Activated CD8-positive, alpha-beta T cell treated with anti-CD3 and anti-CD28 coated beads for 36 hours (primary cell): ENCODE results near the gene TLX1. TPM values are rescaled to one million over a fixed set of nuclear protein-coding genes. Genes with fewer than 3 reads are reported as not detected.

Experiments
- ATAC-seq: fragments of 200-7000 bp; cut with Tn5 transposase; one replicate; pipeline ENCODE4 v1.10.0; 2021; ENCODE audit warnings: mild to moderate bottlenecking, moderate library complexity
- CTCF ChIA-PET: fragments of 350-600 bp; sonication (Branson Sonifier 250); formaldehyde crosslinking; loops from one replicate; lab custom pipeline; 2021; ENCODE audit warnings: antibody characterized with exemption; lab: Charles Lee
- POLR2A ChIA-PET: fragments of 350-600 bp; sonication (Branson Sonifier 250); formaldehyde crosslinking; loops from one replicate; lab custom pipeline; 2021; ENCODE audit warnings: antibody characterized with exemption; lab: Charles Lee
- DNase-seq: peaks from one replicate; pipeline ENCODE4 v3.0.0-alpha.2; 2020
- H3K27ac Mint-ChIP-seq: one replicate; pipeline ENCODE4 v1.8.0; 2021; ENCODE audit warnings: mild to moderate bottlenecking, mixed read lengths
- H3K27me3 Mint-ChIP-seq: one replicate; pipeline ENCODE4 v1.8.0; 2021; ENCODE audit warnings: mixed read lengths
- H3K36me3 Mint-ChIP-seq: one replicate; pipeline ENCODE4 v1.8.0; 2021; ENCODE audit warnings: low read depth, mixed read lengths
- H3K4me1 Mint-ChIP-seq: one replicate; pipeline ENCODE4 v1.8.0; 2021; ENCODE audit warnings: low read depth, mixed read lengths
- H3K4me3 Mint-ChIP-seq: one replicate; pipeline ENCODE4 v1.8.0; 2021; ENCODE audit warnings: mild to moderate bottlenecking, moderate library complexity, mixed read lengths
- H3K9me3 Mint-ChIP-seq: one replicate; pipeline ENCODE4 v1.8.0; 2021; ENCODE audit warnings: mixed read lengths
- intact Hi-C: fragments of 100-400 bp; cut with micrococcal nuclease; formaldehyde crosslinking; loops from one replicate; pipeline ENCODE4 v1.10.0; 2022
- total RNA-seq, 2 experiments: library from RNA; stranded (reverse); gene quantifications; one replicate each; pipeline ENCODE4 v1.2.3, GENCODE V29; 2021
- TF ChIP-seq, protein P1 (sequence below): fragments of 200-600 bp; IDR thresholded peaks from one replicate; pipeline ENCODE4 v1.8.0; 2022; ENCODE audit warnings: antibody characterized with exemption, mild to moderate bottlenecking

The TLX1 gene
- total RNA-seq, 2 experiments from 2014 or later: not detected

DNA sequence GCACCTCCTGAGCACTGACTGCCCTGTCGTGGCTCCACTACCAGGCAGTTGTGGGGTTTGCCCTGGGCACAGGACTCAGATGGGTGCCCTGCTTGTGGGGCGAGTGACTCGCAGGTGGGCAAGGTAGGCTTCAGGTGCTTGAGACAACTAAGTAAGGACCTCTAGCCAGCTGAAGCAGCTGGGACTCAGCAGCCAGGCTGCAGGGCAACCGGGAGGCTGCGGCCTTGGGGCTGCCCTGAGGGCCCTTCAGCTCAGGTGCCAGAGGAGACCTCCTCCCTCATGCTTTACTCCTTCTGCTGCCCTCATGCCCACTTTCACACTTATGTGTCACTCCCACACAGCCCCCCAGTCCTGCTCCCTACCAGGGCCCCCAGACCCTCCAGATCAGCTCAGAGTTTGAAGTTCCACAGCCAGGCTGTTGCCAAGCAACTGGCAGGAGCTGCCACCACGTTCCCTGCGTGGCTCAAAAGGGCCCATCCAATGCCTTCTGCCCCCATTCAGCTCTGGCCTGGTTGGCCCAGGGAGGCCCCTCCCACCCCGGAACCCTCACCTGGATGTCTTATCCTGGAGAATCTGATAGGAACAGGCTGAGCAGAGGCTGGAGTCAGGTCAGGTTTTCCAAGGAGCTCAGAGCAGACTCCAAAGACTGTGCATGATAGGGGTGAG is 10.0 kb downstream of the TLX1 start:
- CTCF ChIA-PET: interaction anchor here (0.9 to 13.6 kb wide), 32 partner anchors 8 to 127 kb away, joined by 3 to 507 read pairs (median 11); partner anchors contain the start of genes KAZALD1, LBX1, PDZD7 and SFXN3
- DNase-seq (no peak), ATAC-seq (no peak)
- no peaks in the 10 kb centered on the region for H3K9me3 Mint-ChIP-seq
- no peaks in the 10 kb centered on the region for H3K36me3 Mint-ChIP-seq
- H3K4me1 Mint-ChIP-seq: peaks cover 14% of the 10 kb centered on the region
- intact Hi-C loops: no loop called here
- H3K4me3 Mint-ChIP-seq: no peak overlapping the region
- peaks cover 81% of the 10 kb centered on the region for H3K27me3 Mint-ChIP-seq
- no peak overlapping the region for H3K27ac Mint-ChIP-seq
- TF ChIP-seq, protein P1, sequence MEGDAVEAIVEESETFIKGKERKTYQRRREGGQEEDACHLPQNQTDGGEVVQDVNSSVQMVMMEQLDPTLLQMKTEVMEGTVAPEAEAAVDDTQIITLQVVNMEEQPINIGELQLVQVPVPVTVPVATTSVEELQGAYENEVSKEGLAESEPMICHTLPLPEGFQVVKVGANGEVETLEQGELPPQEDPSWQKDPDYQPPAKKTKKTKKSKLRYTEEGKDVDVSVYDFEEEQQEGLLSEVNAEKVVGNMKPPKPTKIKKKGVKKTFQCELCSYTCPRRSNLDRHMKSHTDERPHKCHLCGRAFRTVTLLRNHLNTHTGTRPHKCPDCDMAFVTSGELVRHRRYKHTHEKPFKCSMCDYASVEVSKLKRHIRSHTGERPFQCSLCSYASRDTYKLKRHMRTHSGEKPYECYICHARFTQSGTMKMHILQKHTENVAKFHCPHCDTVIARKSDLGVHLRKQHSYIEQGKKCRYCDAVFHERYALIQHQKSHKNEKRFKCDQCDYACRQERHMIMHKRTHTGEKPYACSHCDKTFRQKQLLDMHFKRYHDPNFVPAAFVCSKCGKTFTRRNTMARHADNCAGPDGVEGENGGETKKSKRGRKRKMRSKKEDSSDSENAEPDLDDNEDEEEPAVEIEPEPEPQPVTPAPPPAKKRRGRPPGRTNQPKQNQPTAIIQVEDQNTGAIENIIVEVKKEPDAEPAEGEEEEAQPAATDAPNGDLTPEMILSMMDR: no peak
- POLR2A ChIA-PET: interaction anchor here (1.1 to 2.3 kb wide), 3 partner anchors 9 to 76 kb away, joined by 3 to 5 read pairs (median 3); no protein-coding TSS in a partner anchor

DNA sequence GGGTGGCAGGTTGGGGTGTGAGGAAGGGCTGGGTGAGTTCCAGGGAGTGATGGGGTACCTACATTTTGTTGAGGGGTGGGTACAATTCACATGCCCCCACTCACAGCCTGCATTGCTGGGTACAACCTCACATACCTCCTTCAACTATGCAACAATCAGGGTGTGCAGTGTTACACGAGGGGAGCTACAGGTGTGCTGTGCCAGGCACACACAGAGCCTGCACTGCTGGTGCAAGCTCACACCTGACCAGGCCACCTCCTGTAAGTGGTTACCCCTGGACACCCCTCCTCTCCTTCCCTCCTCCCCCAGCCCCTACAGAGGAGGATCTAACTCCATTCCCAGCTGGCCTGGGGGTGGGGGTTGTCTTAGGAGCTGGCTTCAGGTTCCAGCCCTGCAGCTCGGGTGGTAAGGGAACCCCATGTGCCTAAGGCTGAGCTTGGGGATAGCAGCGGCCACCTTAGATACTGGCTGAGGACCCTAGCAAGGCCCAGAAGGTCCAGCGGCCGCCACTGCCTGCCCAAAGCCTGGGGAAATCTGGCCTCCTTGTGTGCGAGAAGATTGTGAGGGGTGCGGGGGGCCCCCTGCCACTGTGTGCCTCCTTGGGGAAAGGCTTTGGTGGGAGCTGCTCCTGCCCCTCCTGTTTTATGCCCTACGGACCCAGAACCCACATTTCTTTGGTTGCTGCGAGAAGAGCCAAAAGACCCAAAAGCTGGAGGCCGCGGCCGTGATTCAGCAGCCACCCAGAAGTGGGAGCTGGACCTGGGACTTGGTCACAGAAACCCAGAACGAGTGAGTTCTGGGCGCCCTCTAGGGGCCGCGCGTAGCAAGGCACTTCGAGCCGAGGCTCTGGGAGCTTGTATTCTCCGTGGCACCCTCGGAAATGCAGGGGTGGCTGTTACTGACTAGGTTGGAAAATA is 10.8 kb downstream of the TLX1 start:
- Mint-ChIP-seq H3K4me1 (peaks cover 14% of the 10 kb centered on the region), H3K36me3 (no peaks in the 10 kb centered on the region), H3K27me3 (peaks cover 81% of the 10 kb centered on the region), H3K27ac (no peak overlapping the region), H3K9me3 (no peaks in the 10 kb centered on the region), H3K4me3 (no peak overlapping the region)
- intact Hi-C loops: loop anchor here (1.0 kb wide), 1 partner anchor 47 kb away; no protein-coding TSS in a partner anchor
- ChIA-PET POLR2A (interaction anchor here (1.2 to 2.3 kb wide), 2 partner anchors 10 to 77 kb away, joined by 3 to 5 read pairs; no protein-coding TSS in a partner anchor), CTCF (interaction anchor here (0.6 to 13.6 kb wide), 60 partner anchors 9 to 699 kb away, joined by 3 to 507 read pairs (median 5); partner anchors contain the start of genes KAZALD1, LBX1, PAX2 and PDZD7)
- peak; percentile 89 for DNase-seq
- TF ChIP-seq, protein P1: peak; percentile 99
- peak; percentile 93 for ATAC-seq

DNA sequence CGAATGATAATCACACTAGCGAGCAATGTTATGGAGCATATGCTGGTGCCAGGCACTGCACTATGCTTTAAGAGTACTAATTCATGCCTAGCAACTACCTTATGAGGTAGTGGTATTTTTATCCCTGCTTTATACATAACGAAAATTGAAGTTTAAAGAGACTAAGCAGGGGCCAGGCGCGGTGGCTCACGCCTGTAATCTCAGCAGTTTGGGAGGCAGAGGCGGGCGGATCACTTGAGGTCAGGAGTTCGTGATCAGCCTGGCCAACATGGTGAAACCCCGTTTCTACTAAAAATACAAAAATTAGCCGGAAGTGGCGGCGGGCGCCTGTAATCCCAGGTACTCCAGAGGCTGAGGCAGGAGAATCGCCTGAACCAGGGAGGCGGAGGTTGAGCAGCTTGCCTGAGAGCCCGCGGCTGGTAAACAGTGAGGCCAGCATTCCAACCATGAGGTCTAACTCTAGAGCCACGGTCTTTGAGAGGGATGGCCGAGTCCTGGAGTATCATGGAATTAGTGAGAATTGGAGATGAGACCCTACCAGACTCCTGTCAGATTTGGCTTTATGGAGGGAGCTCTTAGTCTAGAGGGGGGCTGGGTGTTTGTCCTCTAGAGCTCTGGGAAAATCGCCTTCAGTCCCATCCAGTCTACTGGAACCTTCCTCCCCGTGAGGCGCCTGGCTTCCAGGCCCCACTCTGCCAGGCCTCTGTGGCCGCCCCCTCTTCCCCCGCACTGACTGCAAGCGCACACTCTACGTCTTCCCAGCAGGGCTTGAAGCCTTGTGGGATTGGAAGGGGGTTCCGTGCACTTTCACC is 11.6 kb downstream of the TLX1 start:
- ChIA-PET POLR2A (interaction anchor here (2.3 kb wide), 1 partner anchor 78 kb away, joined by 5 read pairs; no protein-coding TSS in a partner anchor), CTCF (interaction anchor here (0.5 to 13.6 kb wide), 59 partner anchors 9 to 698 kb away, joined by 3 to 507 read pairs (median 5); partner anchors contain the start of genes KAZALD1, LBX1, PAX2 and PDZD7)
- Mint-ChIP-seq H3K4me3 (no peak overlapping the region), H3K4me1 (peaks cover 14% of the 10 kb centered on the region), H3K36me3 (no peaks in the 10 kb centered on the region), H3K27me3 (peaks cover 84% of the 10 kb centered on the region), H3K27ac (no peak overlapping the region), H3K9me3 (no peaks in the 10 kb centered on the region)
- ATAC-seq (no peak), DNase-seq (no peak)
- TF ChIP-seq, protein P1: no peak
- intact Hi-C loops: loop anchor here (1.0 kb wide), 1 partner anchor 47 kb away; no protein-coding TSS in a partner anchor

DNA sequence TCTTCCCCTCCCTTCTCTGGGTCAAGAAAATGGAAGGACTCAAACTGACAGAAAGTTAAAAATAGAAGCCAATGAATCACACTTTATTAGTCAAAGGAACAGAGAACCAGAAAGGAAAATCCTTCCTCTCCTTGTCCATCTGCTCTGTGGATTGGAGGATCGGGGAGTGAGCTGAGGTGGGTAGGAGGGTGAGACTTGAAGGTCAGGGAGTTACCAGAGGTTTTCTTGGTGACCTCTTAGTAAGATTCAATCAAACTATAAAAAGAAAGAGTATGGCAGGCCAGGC is 12.2 kb downstream of the TLX1 start:
- peaks cover 82% of the 10 kb centered on the region for H3K27me3 Mint-ChIP-seq
- DNase-seq (no peak), ATAC-seq (no peak)
- no peaks in the 10 kb centered on the region for H3K36me3 Mint-ChIP-seq
- no peaks in the 10 kb centered on the region for H3K9me3 Mint-ChIP-seq
- H3K4me1 Mint-ChIP-seq: peaks cover 12% of the 10 kb centered on the region
- no peak overlapping the region for H3K27ac Mint-ChIP-seq
- CTCF ChIA-PET: interaction anchor here (0.5 to 13.6 kb wide), 23 partner anchors 8 to 407 kb away, joined by 3 to 507 read pairs (median 20); partner anchors contain the start of gene KAZALD1
- POLR2A ChIA-PET: no interaction called here
- intact Hi-C loops: no loop called here
- TF ChIP-seq, protein P1: no peak
- H3K4me3 Mint-ChIP-seq: no peak overlapping the region
